Measurements from ENCODE around the gene EXOC6.
"Not testable (repeated sequence)": the region's sequence is repeated elsewhere in the genome, so short reads cannot be mapped to it uniquely, and the experiment has no call there.

Gene EXOC6

GRCh38 chr10:92890471-92890870 is 42.2 kb downstream of the EXOC6 start:
- no peak for DNase-seq

GRCh38 chr10:92891885-92892690 is 43.8 kb downstream of the EXOC6 start:
- no peak for DNase-seq

- DNase-seq: no peak
These were observed 44.4 kb downstream of the EXOC6 start for GRCh38 chr10:92892691-92893054.

- DNase-seq: no peak
These were observed 45.8 kb downstream of the EXOC6 start for GRCh38 chr10:92894081-92894655.

- no peak for DNase-seq
These were observed 49.6 kb downstream of the EXOC6 start for GRCh38 chr10:92897916-92898315.

GRCh38 chr10:92901819-92902251 is 53.5 kb downstream of the EXOC6 start:
- DNase-seq: no peak

GRCh38 chr10:92903633-92904032 is 55.3 kb downstream of the EXOC6 start:
- no peak for DNase-seq

- DNase-seq: no peak
These were observed 59.0 kb downstream of the EXOC6 start for GRCh38 chr10:92907280-92907679.

GRCh38 chr10:92912631-92913030 is 64.3 kb downstream of the EXOC6 start:
- not testable (repeated sequence) for DNase-seq

- no peak for DNase-seq
These were observed 65.7 kb downstream of the EXOC6 start for GRCh38 chr10:92913973-92914372.

- no peak for DNase-seq
These were observed 66.4 kb downstream of the EXOC6 start for GRCh38 chr10:92914478-92915325.

GRCh38 chr10:92915892-92916291 is 67.6 kb downstream of the EXOC6 start:
- no peak for DNase-seq

- no peak for DNase-seq
These were observed 68.1 kb downstream of the EXOC6 start for GRCh38 chr10:92916433-92916832.

GRCh38 chr10:92918603-92919002 is 70.3 kb downstream of the EXOC6 start:
- no peak for DNase-seq

- no peak for DNase-seq
These were observed 72.5 kb downstream of the EXOC6 start for GRCh38 chr10:92920866-92921265.

GRCh38 chr10:92923416-92923815 is 75.1 kb downstream of the EXOC6 start:
- no peak for DNase-seq

GRCh38 chr10:92929896-92930295 is 81.6 kb downstream of the EXOC6 start:
- no peak for DNase-seq

GRCh38 chr10:92931597-92931996 is 83.3 kb downstream of the EXOC6 start:
- no peak for DNase-seq

GRCh38 chr10:92937876-92938275 is 89.6 kb downstream of the EXOC6 start:
- DNase-seq: no peak

GRCh38 chr10:92938841-92939240 is 90.5 kb downstream of the EXOC6 start:
- DNase-seq: no peak

- no peak for DNase-seq
These were observed 93.9 kb downstream of the EXOC6 start for GRCh38 chr10:92942226-92942625.

GRCh38 chr10:92946491-92946890 is 98.2 kb downstream of the EXOC6 start:
- DNase-seq: no peak

GRCh38 chr10:92952573-92952972 is 104.3 kb downstream of the EXOC6 start:
- not testable (repeated sequence) for DNase-seq
